Naive thymus-derived CD8-positive, alpha-beta T cell (primary cell): ENCODE results near the gene GGT5. TPM values are rescaled to one million over a fixed set of nuclear protein-coding genes. Genes with fewer than 3 reads are reported as not detected.

Experiments used
- ATAC-seq, 2 donors: fragments of 150-1000 bp; cut with Tn5 transposase in 1 of 2; sonication (Bioruptor Pico), chemical (Tn5 transposase) in 1 of 2; 1 replicate in 1 of 2; 2 replicates in 1 of 2; pipeline ENCODE4 v1.10.0; 2021; ENCODE audit warnings: mild to moderate bottlenecking in 2 of 2, moderate library complexity in 2 of 2
- POLR2A ChIA-PET: fragments of 350-600 bp; sonication (Branson Sonifier 250); formaldehyde crosslinking; loops from one replicate; lab custom pipeline; 2021; ENCODE audit warnings: antibody characterized with exemption; lab: Charles Lee
- DNase-seq, 10 donors: peaks; one replicate each; pipeline versions ENCODE4 v3.0.0 to v3.0.0-alpha.2; 2020 to 2022
- H3K27ac Mint-ChIP-seq, 10 donors: one replicate each; pipeline ENCODE4 v1.8.0; 2020 to 2022; ENCODE audit warnings: mild to moderate bottlenecking in 10 of 10, mixed read lengths in 10 of 10, moderate library complexity in 4 of 10, inconsistent platforms in 1 of 10
- H3K27me3 Mint-ChIP-seq, 5 donors: one replicate each; pipeline ENCODE4 v1.8.0; 2021 to 2022; ENCODE audit warnings: mixed read lengths in 5 of 5
- H3K36me3 Mint-ChIP-seq, 3 donors: one replicate each; pipeline ENCODE4 v1.8.0; 2020 to 2022; ENCODE audit warnings: mixed read lengths in 3 of 3, mild to moderate bottlenecking in 2 of 3, inconsistent platforms in 1 of 3
- H3K4me1 Mint-ChIP-seq, 4 donors: one replicate each; pipeline ENCODE4 v1.8.0; 2021 to 2022; ENCODE audit warnings: mixed read lengths in 4 of 4
- H3K4me3 Mint-ChIP-seq, 10 donors: one replicate each; pipeline ENCODE4 v1.8.0; 2020 to 2022; ENCODE audit warnings: mild to moderate bottlenecking in 10 of 10, mixed read lengths in 10 of 10, moderate library complexity in 6 of 10, inconsistent platforms in 1 of 10
- H3K9me3 Mint-ChIP-seq, 9 donors: one replicate each; pipeline ENCODE4 v1.8.0; 2020 to 2022; ENCODE audit warnings: mixed read lengths in 9 of 9, mild to moderate bottlenecking in 3 of 9, inconsistent platforms in 1 of 9, moderate library complexity in 1 of 9
- polyA plus RNA-seq, 3 donors: library from polyadenylated mRNA; unstranded; fragments of 300-500 nt; fragmentation: Illumina TruSeq; gene quantifications; one replicate each; pipeline ENCODE4 v1.2.3, GENCODE V29; 2021
- total RNA-seq, 8 experiments: library from RNA in 2 of 8; stranded (reverse) in 2 of 8; gene quantifications; one replicate each; pipeline ENCODE4 v1.2.3 and lab custom pipeline; 2021 to 2026

GGT5 gene
- total and polyA plus RNA-seq, 5 experiments from 2014 or later, result 0.08 TPM; not detected in 4

GRCh38 chr22:24190159-24190540 is 54.7 kb downstream of the GGT5 start:
- no peaks in the 10 kb centered on the region for H3K9me3 Mint-ChIP-seq
- H3K4me1 Mint-ChIP-seq, result peaks cover 0 to 10% (median 2%) of the 10 kb centered on the region in 4 donors
- H3K27me3 Mint-ChIP-seq, result no peaks in the 10 kb centered on the region
- no peak for ATAC-seq
- peak overlapping the region in 1 of 10 donors; percentile 29 for H3K27ac Mint-ChIP-seq
- DNase-seq, result peak in 1 of 10 donors; percentile 45
- H3K36me3 Mint-ChIP-seq, result peaks cover 0 to 6% (median 0%) of the 10 kb centered on the region in 3 donors
- H3K4me3 Mint-ChIP-seq, result no peak overlapping the region
- POLR2A ChIA-PET, result interaction anchor here (0.6 kb wide), 1 partner anchor 106 kb away, joined by 3 read pairs; no protein-coding TSS in a partner anchor

- no peaks in the 10 kb centered on the region for H3K27me3 Mint-ChIP-seq
- H3K36me3 Mint-ChIP-seq, result peaks cover 0 to 6% (median 0%) of the 10 kb centered on the region in 3 donors
- POLR2A ChIA-PET, result no interaction called here
- peaks cover 0 to 10% (median 2%) of the 10 kb centered on the region in 4 donors for H3K4me1 Mint-ChIP-seq
- DNase-seq, result peak in 7 of 10 donors; percentile 15 to 67 (median 40)
- H3K9me3 Mint-ChIP-seq, result no peaks in the 10 kb centered on the region
- no peak overlapping the region for H3K27ac Mint-ChIP-seq
- peak; percentile 59 to 76 for ATAC-seq
- H3K4me3 Mint-ChIP-seq, result no peak overlapping the region
These were observed 55.4 kb downstream of the GGT5 start for GRCh38 chr22:24189249-24190158.

GRCh38 chr22:24188705-24189248 is 56.1 kb downstream of the GGT5 start:
- no peaks in the 10 kb centered on the region for H3K9me3 Mint-ChIP-seq
- H3K4me1 Mint-ChIP-seq, result peaks cover 0 to 10% (median 2%) of the 10 kb centered on the region in 4 donors
- ATAC-seq (no peak), DNase-seq (peak in 1 of 10 donors; percentile 28)
- POLR2A ChIA-PET, result no interaction called here
- no peak overlapping the region for H3K4me3 Mint-ChIP-seq
- peaks cover 0 to 6% (median 0%) of the 10 kb centered on the region in 3 donors for H3K36me3 Mint-ChIP-seq
- H3K27me3 Mint-ChIP-seq, result no peaks in the 10 kb centered on the region
- H3K27ac Mint-ChIP-seq, result no peak overlapping the region

- DNase-seq (peak in 1 of 10 donors; percentile 53), ATAC-seq (no peak)
- no peak overlapping the region for H3K27ac Mint-ChIP-seq
- no peak overlapping the region for H3K4me3 Mint-ChIP-seq
- peaks cover 0 to 10% (median 2%) of the 10 kb centered on the region in 4 donors for H3K4me1 Mint-ChIP-seq
- no peaks in the 10 kb centered on the region for H3K9me3 Mint-ChIP-seq
- no peaks in the 10 kb centered on the region for H3K27me3 Mint-ChIP-seq
- POLR2A ChIA-PET, result no interaction called here
- peaks cover 0 to 6% (median 0%) of the 10 kb centered on the region in 3 donors for H3K36me3 Mint-ChIP-seq
These were observed 56.9 kb downstream of the GGT5 start for GRCh38 chr22:24187731-24188644.

- Mint-ChIP-seq H3K36me3 (peaks cover 0 to 6% (median 0%) of the 10 kb centered on the region in 3 donors), H3K4me1 (peaks cover 0 to 10% (median 2%) of the 10 kb centered on the region in 4 donors), H3K27me3 (no peaks in the 10 kb centered on the region), H3K27ac (no peak overlapping the region), H3K4me3 (no peak overlapping the region), H3K9me3 (no peaks in the 10 kb centered on the region)
- no peak for ATAC-seq
- POLR2A ChIA-PET, result no interaction called here
- peak in 1 of 10 donors; percentile 59 for DNase-seq
These were observed 57.8 kb downstream of the GGT5 start for GRCh38 chr22:24186892-24187670.

- DNase-seq (peak in 1 of 10 donors; percentile 57), ATAC-seq (no peak)
- H3K4me3 Mint-ChIP-seq, result no peak overlapping the region
- no peaks in the 10 kb centered on the region for H3K9me3 Mint-ChIP-seq
- POLR2A ChIA-PET, result no interaction called here
- H3K27me3 Mint-ChIP-seq, result no peaks in the 10 kb centered on the region
- no peak overlapping the region for H3K27ac Mint-ChIP-seq
- peaks cover 0 to 6% (median 0%) of the 10 kb centered on the region in 3 donors for H3K36me3 Mint-ChIP-seq
- H3K4me1 Mint-ChIP-seq, result peaks cover 0 to 10% (median 2%) of the 10 kb centered on the region in 4 donors
These were observed 58.5 kb downstream of the GGT5 start for GRCh38 chr22:24186352-24186740.

- H3K4me3 Mint-ChIP-seq, result no peak overlapping the region
- peaks cover 0 to 6% (median 0%) of the 10 kb centered on the region in 3 donors for H3K36me3 Mint-ChIP-seq
- H3K27ac Mint-ChIP-seq, result no peak overlapping the region
- peak in 1 of 10 donors; percentile 36 for DNase-seq
- no peaks in the 10 kb centered on the region for H3K9me3 Mint-ChIP-seq
- POLR2A ChIA-PET, result no interaction called here
- peaks cover 0 to 10% (median 2%) of the 10 kb centered on the region in 4 donors for H3K4me1 Mint-ChIP-seq
- ATAC-seq, result no peak
- H3K27me3 Mint-ChIP-seq, result no peaks in the 10 kb centered on the region
These were observed 59.2 kb downstream of the GGT5 start for GRCh38 chr22:24185501-24186351.

GRCh38 chr22:24185001-24185500 is 59.8 kb downstream of the GGT5 start:
- Mint-ChIP-seq H3K9me3 (no peaks in the 10 kb centered on the region), H3K4me3 (no peak overlapping the region), H3K27ac (no peak overlapping the region), H3K36me3 (peaks cover 0 to 6% (median 0%) of the 10 kb centered on the region in 3 donors), H3K4me1 (peaks cover 0 to 6% (median 3%) of the 10 kb centered on the region in 4 donors), H3K27me3 (no peaks in the 10 kb centered on the region)
- no peak for ATAC-seq
- peak in 1 of 10 donors; percentile 46 for DNase-seq
- POLR2A ChIA-PET, result interaction anchor here (0.6 kb wide), 1 partner anchor 60 kb away, joined by 3 read pairs; no protein-coding TSS in a partner anchor

GRCh38 chr22:24184057-24184798 is 60.7 kb downstream of the GGT5 start:
- Mint-ChIP-seq H3K9me3 (no peaks in the 10 kb centered on the region), H3K4me1 (peaks cover 0 to 2% (median 0%) of the 10 kb centered on the region in 4 donors), H3K27me3 (no peaks in the 10 kb centered on the region), H3K27ac (no peak overlapping the region), H3K36me3 (peaks cover 0 to 11% (median 0%) of the 10 kb centered on the region in 3 donors), H3K4me3 (no peak overlapping the region)
- ATAC-seq (no peak), DNase-seq (peak in 1 of 10 donors; percentile 45)
- POLR2A ChIA-PET, result interaction anchor here (0.6 kb wide), 1 partner anchor 60 kb away, joined by 3 read pairs; no protein-coding TSS in a partner anchor

GRCh38 chr22:24183321-24184031 is 61.4 kb downstream of the GGT5 start:
- Mint-ChIP-seq H3K27me3 (no peaks in the 10 kb centered on the region), H3K27ac (no peak overlapping the region), H3K9me3 (no peaks in the 10 kb centered on the region), H3K36me3 (peaks cover 0 to 13% (median 0%) of the 10 kb centered on the region in 3 donors), H3K4me1 (peaks cover 0 to 3% (median under 1%) of the 10 kb centered on the region in 4 donors), H3K4me3 (no peak overlapping the region)
- ATAC-seq (no peak), DNase-seq (peak in 1 of 10 donors; percentile 52)
- POLR2A ChIA-PET, result no interaction called here
